Bronchial epithelial cell (primary cell): ENCODE data around the gene ZBTB5. TPM values are rescaled to one million over a fixed set of nuclear protein-coding genes. Genes with fewer than 3 reads are reported as not detected.
A peak's percentile ranks its signal among the peaks of the same experiment; 100 is the strongest.

Source experiments
- DNase-seq: peaks from one replicate; pipeline ENCODE4 v3.0.0-alpha.2; 2010; ENCODE audit warnings: low read depth
- FAIRE-seq: peaks from 2 replicates; lab custom pipeline; 2011; peaks lifted over from hg19 to GRCh38; lab: Jason Lieb, UNC
- H3K27me3 ChIP-seq: 2 replicates; pipeline ENCODE4 v1.5.1; 2011; ENCODE audit warnings: low read length; ENCODE audit not compliant: control insufficient read depth, insufficient read depth
- H3K36me3 ChIP-seq: 2 replicates; pipeline ENCODE4 v1.5.1; 2011; ENCODE audit warnings: low read length; ENCODE audit not compliant: control insufficient read depth, insufficient read depth
- H3K4me3 ChIP-seq: 2 replicates; pipeline ENCODE4 v1.5.1; 2011; ENCODE audit warnings: mild to moderate bottlenecking, low read depth, low read length, control low read depth
- CTCF ChIP-seq: IDR thresholded peaks from 2 replicates; pipeline ENCODE4 v1.5.1; 2011; ENCODE audit warnings: mild to moderate bottlenecking, moderate library complexity, low read length, control low read depth, inconsistent platforms; ENCODE audit not compliant: insufficient read depth, severe bottlenecking
- total RNA-seq: library from RNA; depleted of rRNA; stranded (reverse); fragments of >200 nt; gene quantifications from 2 replicates; pipeline ENCODE4 v1.2.1, GENCODE V29; 2014

Gene ZBTB5
- total RNA-seq, 1 donor from 2014 or later, result 8.2 TPM

GRCh38 chr9:37414503-37414943 lies 50.7 kb downstream of the ZBTB5 start:
- Histone ChIP-seq H3K27me3 (no peaks in the 10 kb centered on the region), H3K36me3 (no peaks in the 10 kb centered on the region), H3K4me3 (no peak overlapping the region)
- FAIRE-seq (no peak), DNase-seq (no peak)
- no peak for TF ChIP-seq CTCF

GRCh38 chr9:37413311-37413710 lies 51.9 kb downstream of the ZBTB5 start:
- no peak for TF ChIP-seq CTCF
- H3K4me3 ChIP-seq, result no peak overlapping the region
- FAIRE-seq, result no peak
- DNase-seq, result no peak
- H3K36me3 ChIP-seq, result no peaks in the 10 kb centered on the region
- no peaks in the 10 kb centered on the region for H3K27me3 ChIP-seq

GRCh38 chr9:37412431-37413151 lies 52.7 kb downstream of the ZBTB5 start:
- TF ChIP-seq CTCF, result no peak
- no peak overlapping the region for H3K4me3 ChIP-seq
- no peak for FAIRE-seq
- no peaks in the 10 kb centered on the region for H3K27me3 ChIP-seq
- H3K36me3 ChIP-seq, result no peaks in the 10 kb centered on the region
- no peak for DNase-seq

- no peak for FAIRE-seq
- TF ChIP-seq CTCF, result peak; percentile 13
- DNase-seq, result no peak
- H3K27me3 ChIP-seq, result no peaks in the 10 kb centered on the region
- no peak overlapping the region for H3K4me3 ChIP-seq
- H3K36me3 ChIP-seq, result no peaks in the 10 kb centered on the region
Observed at GRCh38 chr9:37410969-37411785, 54.1 kb downstream of the ZBTB5 start.

GRCh38 chr9:37410354-37410861 lies 54.8 kb downstream of the ZBTB5 start:
- no peak for FAIRE-seq
- H3K27me3 ChIP-seq, result no peaks in the 10 kb centered on the region
- TF ChIP-seq CTCF, result no peak

More at GRCh38 chr9:37410354-37410861, 54.8 kb downstream of the ZBTB5 start:
- H3K36me3 ChIP-seq, result no peaks in the 10 kb centered on the region
- no peak overlapping the region for H3K4me3 ChIP-seq
- DNase-seq, result no peak
